ENCODE data around the gene UTP11. TPM values are rescaled to one million over a fixed set of nuclear protein-coding genes. Genes with fewer than 3 reads are reported as not detected.

UTP11 gene
- total and polyA plus RNA-seq, 11 donors = 30.7 to 51.6 (median 36.5) TPM

- WGBS, 4 donors = 0 to 2% (median 1%) methylated on average over 47 to 99 of the region's 99 CpGs
- DNase-seq (peak; percentile 86 to 94 (median 91)), ATAC-seq (peak; percentile 93 to 97 (median 96))
- H3K4me1 ChIP-seq = peaks cover 3 to 38% (median 19%) of the 10 kb centered on the region in 12 donors
- intact Hi-C loops (cut with DNase I) = loop anchor here in 6 of 10 donors (5.0 to 10.0 kb wide), 4 partner anchors 538 to 788 kb away; no protein-coding TSS in a partner anchor
- peak overlapping the region; percentile 30 to 82 (median 66) for H3K4me3 ChIP-seq
- peaks cover 31 to 65% (median 37%) of the 10 kb centered on the region in 9 donors for H3K27me3 ChIP-seq
- TF ChIP-seq POLR2A (IDR thresholded peaks at IDR 0.05) (no peak), CTCF (IDR thresholded peaks at IDR 0.05) (peak in 5 of 12 donors; percentile 13 to 35 (median 23))
- no peaks in the 10 kb centered on the region for H3K9me3 ChIP-seq
- H3K36me3 ChIP-seq = no peaks in the 10 kb centered on the region
- H3K27ac ChIP-seq = peak overlapping the region in 4 of 12 donors; percentile 13 to 72 (median 55)
Measured at GRCh38 chr1:38046884-38047602, 34.5 kb downstream of the UTP11 start.

DNA sequence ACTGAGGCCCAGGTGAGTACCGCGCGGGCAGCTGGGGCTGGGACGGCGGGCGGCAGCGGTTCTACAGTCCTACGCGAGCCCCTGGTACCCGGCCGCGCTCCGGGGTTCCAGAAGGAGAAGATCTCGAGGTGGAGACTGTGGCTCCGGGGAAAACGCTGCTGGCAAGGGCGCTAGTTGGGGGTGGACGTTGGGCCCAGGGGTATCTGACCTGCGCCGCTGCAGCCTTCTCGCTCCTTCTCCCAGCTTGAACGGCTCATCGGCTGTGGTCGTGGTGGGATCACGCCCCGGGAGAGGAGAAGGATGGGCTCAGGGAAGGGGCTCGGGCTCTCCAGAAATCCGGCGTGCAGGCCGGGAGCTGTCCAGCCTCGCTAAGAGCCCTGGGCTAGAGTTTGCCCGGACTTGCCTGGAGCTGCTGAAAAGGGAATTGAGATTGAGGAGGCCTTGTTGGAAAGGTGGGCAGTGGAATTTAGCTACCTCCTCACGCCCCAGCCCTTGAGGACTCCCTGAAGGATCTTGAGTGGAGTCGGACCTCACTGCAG is 35.1 kb downstream of the UTP11 start:
- Histone ChIP-seq H3K27me3 (peaks cover 28 to 59% (median 31%) of the 10 kb centered on the region in 9 donors), H3K36me3 (no peaks in the 10 kb centered on the region), H3K4me3 (peak overlapping the region; percentile 30 to 82 (median 66)), H3K27ac (peak overlapping the region in 3 of 12 donors; percentile 46 to 72 (median 64)), H3K9me3 (no peaks in the 10 kb centered on the region), H3K4me1 (peaks cover 3 to 38% (median 19%) of the 10 kb centered on the region in 12 donors)
- intact Hi-C loops (cut with DNase I) = loop anchor here in 6 of 10 donors (5.0 to 10.0 kb wide), 4 partner anchors 537 to 787 kb away; no protein-coding TSS in a partner anchor
- peak in 1 of 5 donors; percentile 64 for DNase-seq
- peak in 1 of 4 donors; percentile 11 for ATAC-seq
- 8 to 21% (median 9%) methylated on average over 10 to 34 of the region's 34 CpGs for WGBS, 4 donors
- TF ChIP-seq POLR2A (IDR thresholded peaks at IDR 0.05) (no peak), CTCF (IDR thresholded peaks at IDR 0.05) (no peak)

- Histone ChIP-seq H3K36me3 (no peaks in the 10 kb centered on the region), H3K27me3 (peaks cover 3 to 39% (median 6%) of the 10 kb centered on the region in 9 donors), H3K9me3 (no peaks in the 10 kb centered on the region), H3K27ac (no peak overlapping the region), H3K4me3 (no peak overlapping the region), H3K4me1 (peaks cover 3 to 23% (median 9%) of the 10 kb centered on the region in 12 donors)
- DNase-seq (no peak), ATAC-seq (no peak)
- WGBS, 4 donors = 57 to 61% (median 58%) methylated on average over 13 of the region's 13 CpGs
- intact Hi-C loops (cut with DNase I) = loop anchor here in 1 of 10 donors (5.0 kb wide), 1 partner anchor 537 kb away; no protein-coding TSS in a partner anchor
- TF ChIP-seq POLR2A (IDR thresholded peaks at IDR 0.05) (no peak), CTCF (IDR thresholded peaks at IDR 0.05) (no peak)
Measured at GRCh38 chr1:38050397-38051078, 38.0 kb downstream of the UTP11 start.

Data from heart left ventricle (tissue), 16 donors.